Mucosa of rectum (tissue), 2 donors: Measurements from ENCODE around the gene CPE.

Experiments used
- H3K27ac ChIP-seq, 2 donors: one replicate each; pipeline ENCODE4 v1.7.0; 2013; ENCODE audit warnings: inconsistent platforms in 2 of 2, low read depth in 2 of 2, low read length in 2 of 2
- H3K27me3 ChIP-seq, 2 donors: one replicate each; pipeline ENCODE4 v1.7.0; 2013; ENCODE audit warnings: low read length in 2 of 2; ENCODE audit not compliant: control insufficient read depth in 2 of 2, insufficient read depth in 2 of 2
- H3K36me3 ChIP-seq, 2 donors: one replicate each; pipeline ENCODE4 v1.7.0; 2013; ENCODE audit warnings: low read length in 2 of 2; ENCODE audit not compliant: control insufficient read depth in 2 of 2, insufficient read depth in 2 of 2
- H3K4me1 ChIP-seq, 2 donors: one replicate each; pipeline ENCODE4 v1.7.0; 2013; ENCODE audit warnings: low read length in 2 of 2, mild to moderate bottlenecking in 1 of 2; ENCODE audit not compliant: control insufficient read depth in 2 of 2, insufficient read depth in 2 of 2
- H3K4me3 ChIP-seq, 2 donors: one replicate each; pipeline ENCODE4 v1.7.0; 2013; ENCODE audit warnings: low read length in 2 of 2
- H3K9ac ChIP-seq, 2 donors: one replicate each; pipeline ENCODE4 v1.7.0; 2013; ENCODE audit warnings: low read length in 2 of 2, low read depth in 1 of 2, mild to moderate bottlenecking in 1 of 2
- H3K9me3 ChIP-seq, 2 donors: one replicate each; pipeline ENCODE4 v1.7.0; 2013; ENCODE audit warnings: low read length in 2 of 2; ENCODE audit not compliant: control insufficient read depth in 2 of 2
- donor health status: healthy.
- donor health status: Normal muscosa, but diverticular disease.

The CPE gene

DNA sequence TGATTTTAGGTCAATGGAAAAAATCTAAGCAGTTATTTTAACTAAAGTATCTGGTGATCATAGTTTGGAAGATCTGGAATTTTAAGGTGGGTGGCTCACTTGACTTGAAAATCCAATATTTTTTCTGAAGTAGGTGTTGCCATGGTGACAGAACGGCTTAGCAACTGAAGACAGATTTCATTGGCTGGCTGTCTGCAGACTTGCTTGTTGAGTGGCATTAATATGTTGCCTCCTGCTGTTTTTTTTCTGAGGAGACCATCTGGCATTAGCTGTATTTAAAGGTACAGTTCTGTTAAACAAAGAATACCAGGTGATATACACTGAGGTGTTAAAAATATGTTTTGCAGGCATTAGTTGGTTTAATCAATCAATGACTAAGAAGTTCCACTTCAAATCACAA lies 19.8 kb downstream of the CPE start:
- no peaks in the 10 kb centered on the region for H3K4me1 ChIP-seq
- H3K27me3 ChIP-seq: no peaks in the 10 kb centered on the region
- H3K4me3 ChIP-seq: no peak overlapping the region
- H3K9me3 ChIP-seq: no peaks in the 10 kb centered on the region
- H3K36me3 ChIP-seq: no peaks in the 10 kb centered on the region
- no peak overlapping the region for H3K27ac ChIP-seq
- no peak overlapping the region for H3K9ac ChIP-seq

DNA sequence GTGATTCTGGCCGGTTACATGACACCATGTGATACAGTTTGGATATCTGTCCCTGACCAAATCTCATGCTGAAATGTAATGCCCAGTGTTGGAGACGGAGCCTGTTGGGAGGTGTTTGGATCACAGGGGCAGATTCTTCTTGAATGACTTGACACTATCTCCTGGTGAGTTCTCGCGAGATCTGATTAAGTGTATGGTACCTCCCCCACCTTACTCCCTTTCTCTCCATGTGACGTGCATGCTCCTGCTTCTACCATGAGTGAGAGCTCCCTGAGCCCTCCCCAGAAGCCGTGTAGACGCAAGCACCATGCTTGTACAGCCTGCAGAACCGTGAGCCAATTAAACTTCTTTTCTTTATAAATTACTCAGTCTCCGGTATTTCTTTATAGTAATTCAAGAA lies 23.6 kb downstream of the CPE start:
- Histone ChIP-seq H3K27ac (no peak overlapping the region), H3K9me3 (no peaks in the 10 kb centered on the region), H3K27me3 (no peaks in the 10 kb centered on the region), H3K4me1 (no peaks in the 10 kb centered on the region), H3K9ac (no peak overlapping the region), H3K4me3 (no peak overlapping the region), H3K36me3 (no peaks in the 10 kb centered on the region)

DNA sequence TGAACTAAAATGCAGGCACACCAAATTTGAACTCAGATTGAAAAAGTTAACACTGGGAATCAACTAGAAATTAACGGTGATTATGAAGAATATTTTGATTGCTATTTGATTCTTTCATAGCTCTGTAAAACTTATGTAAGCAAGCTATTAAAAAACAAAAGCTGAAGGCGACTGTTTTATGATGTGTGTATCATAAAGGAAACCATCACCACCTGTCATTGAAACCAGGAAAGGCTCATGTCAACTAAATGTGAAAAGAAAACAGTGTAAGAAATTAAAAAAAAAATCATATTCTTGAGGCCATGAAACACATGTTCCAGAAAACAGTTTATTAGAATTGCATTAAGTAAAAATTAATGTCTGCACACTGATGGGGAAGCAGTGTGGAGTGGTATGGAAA lies 24.2 kb downstream of the CPE start:
- Histone ChIP-seq H3K9ac (no peak overlapping the region), H3K27me3 (no peaks in the 10 kb centered on the region), H3K4me3 (no peak overlapping the region), H3K4me1 (no peaks in the 10 kb centered on the region), H3K27ac (no peak overlapping the region), H3K9me3 (no peaks in the 10 kb centered on the region), H3K36me3 (no peaks in the 10 kb centered on the region)

DNA sequence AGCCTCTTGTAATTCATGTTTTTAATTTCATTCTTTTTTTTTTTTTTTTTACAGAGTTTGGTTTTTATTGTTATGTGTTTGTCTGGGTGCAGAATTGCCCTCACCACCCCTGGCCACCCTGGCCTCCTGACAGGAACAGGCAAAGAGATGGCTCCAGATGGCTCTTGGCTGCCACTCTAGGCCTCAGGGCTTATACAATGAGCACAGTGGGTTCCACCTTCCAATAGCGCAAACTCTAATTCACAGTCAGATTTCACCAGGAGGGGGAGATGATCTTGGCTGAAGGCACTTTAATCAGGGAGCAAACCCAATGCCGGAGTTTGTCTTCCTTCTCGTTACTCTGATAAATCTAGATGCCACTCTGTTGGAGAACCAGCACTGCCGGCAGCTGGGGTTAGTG lies 24.8 kb downstream of the CPE start:
- H3K36me3 ChIP-seq: no peaks in the 10 kb centered on the region
- no peak overlapping the region for H3K27ac ChIP-seq
- no peaks in the 10 kb centered on the region for H3K27me3 ChIP-seq
- no peaks in the 10 kb centered on the region for H3K9me3 ChIP-seq
- H3K4me1 ChIP-seq: no peaks in the 10 kb centered on the region
- no peak overlapping the region for H3K4me3 ChIP-seq
- no peak overlapping the region for H3K9ac ChIP-seq

DNA sequence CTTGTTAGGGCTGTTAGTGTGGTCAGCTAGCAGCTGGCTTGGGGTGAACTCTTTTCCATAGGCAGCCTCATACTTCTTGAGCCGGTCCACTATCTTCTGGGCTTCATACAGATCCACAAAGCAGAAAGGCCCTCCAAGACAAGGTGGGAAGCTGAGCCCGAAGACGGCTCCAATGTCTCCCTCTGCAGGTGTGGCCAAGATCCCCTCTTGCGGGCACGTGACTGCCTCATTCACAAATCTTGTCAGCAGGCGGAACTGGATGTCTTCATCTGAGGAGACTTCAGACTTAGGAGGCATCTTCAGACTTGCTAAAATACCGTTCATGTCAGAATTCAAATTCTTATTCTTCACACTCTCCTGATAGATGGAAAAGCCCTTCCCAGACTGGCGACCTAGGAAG lies 25.3 kb downstream of the CPE start:
- Histone ChIP-seq H3K4me1 (no peaks in the 10 kb centered on the region), H3K27me3 (no peaks in the 10 kb centered on the region), H3K9me3 (no peaks in the 10 kb centered on the region), H3K27ac (no peak overlapping the region), H3K36me3 (no peaks in the 10 kb centered on the region), H3K9ac (no peak overlapping the region), H3K4me3 (no peak overlapping the region)

DNA sequence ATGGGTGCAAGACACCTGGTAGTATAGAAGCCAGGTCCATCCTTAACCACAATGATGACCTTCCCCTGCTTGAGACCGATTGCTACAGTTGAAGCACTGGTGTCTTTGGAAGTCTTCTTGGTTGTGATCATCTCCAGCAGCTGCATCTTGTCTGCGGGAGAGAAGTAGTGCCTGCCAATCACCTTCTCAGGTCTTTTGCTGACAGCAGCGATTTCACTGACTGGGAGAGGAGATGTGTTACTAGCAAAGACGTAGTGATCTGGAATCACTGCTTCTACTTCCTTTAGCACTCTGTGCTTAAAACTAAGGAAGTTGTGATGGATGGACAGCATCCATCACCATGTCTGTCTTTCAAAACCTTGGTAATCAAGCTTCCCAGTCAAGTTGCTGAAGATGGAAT lies 25.9 kb downstream of the CPE start:
- H3K4me1 ChIP-seq: no peaks in the 10 kb centered on the region
- H3K9me3 ChIP-seq: no peaks in the 10 kb centered on the region
- H3K4me3 ChIP-seq: no peak overlapping the region
- no peaks in the 10 kb centered on the region for H3K36me3 ChIP-seq
- no peaks in the 10 kb centered on the region for H3K27me3 ChIP-seq
- no peak overlapping the region for H3K27ac ChIP-seq
- H3K9ac ChIP-seq: no peak overlapping the region

DNA sequence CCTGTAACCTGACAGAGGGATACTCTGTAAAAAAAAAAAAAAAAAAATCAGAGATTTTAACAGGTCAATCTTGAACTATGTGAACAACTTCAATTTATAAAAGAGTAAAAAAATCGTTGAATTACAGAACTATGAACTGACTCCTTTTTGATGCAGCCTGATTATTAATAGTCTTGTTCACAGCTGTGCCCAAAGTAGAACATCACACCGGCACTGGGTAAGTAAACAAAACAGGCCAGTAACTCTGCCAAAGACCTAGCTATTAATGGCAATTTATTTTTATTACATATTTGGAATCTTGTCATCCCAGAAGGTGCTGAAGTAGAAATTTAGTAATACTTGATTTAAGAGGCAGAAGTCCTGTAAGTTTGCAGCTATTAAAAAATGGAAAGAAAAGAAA lies 31.4 kb downstream of the CPE start:
- no peaks in the 10 kb centered on the region for H3K36me3 ChIP-seq
- no peaks in the 10 kb centered on the region for H3K9me3 ChIP-seq
- no peaks in the 10 kb centered on the region for H3K27me3 ChIP-seq
- H3K27ac ChIP-seq: no peak overlapping the region
- no peak overlapping the region for H3K4me3 ChIP-seq
- H3K9ac ChIP-seq: no peak overlapping the region
- H3K4me1 ChIP-seq: no peaks in the 10 kb centered on the region

GRCh38 chr4:165415910-165416309 lies 37.1 kb downstream of the CPE start:
- Histone ChIP-seq H3K9ac (no peak overlapping the region), H3K27ac (no peak overlapping the region), H3K4me1 (no peaks in the 10 kb centered on the region), H3K4me3 (no peak overlapping the region), H3K27me3 (no peaks in the 10 kb centered on the region), H3K36me3 (no peaks in the 10 kb centered on the region), H3K9me3 (no peaks in the 10 kb centered on the region)

DNA sequence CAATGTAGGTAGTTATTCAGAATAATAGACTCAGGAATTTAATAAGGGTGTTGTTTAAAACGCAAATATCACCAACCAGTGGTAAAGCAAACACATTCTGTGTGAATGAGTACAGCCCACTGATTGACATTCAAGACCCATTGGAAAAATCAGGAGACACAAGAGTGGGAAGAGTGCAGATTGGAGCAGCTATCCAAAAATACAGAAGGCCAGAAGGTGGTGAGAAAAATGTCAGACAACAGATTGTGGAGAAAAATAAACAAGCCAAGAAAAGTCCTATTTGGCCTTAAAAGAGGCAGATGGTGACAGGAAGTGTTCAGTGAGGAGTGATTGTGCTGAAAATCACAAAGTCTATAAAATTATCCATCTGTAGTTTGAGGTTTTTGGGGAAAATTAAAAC lies 39.3 kb downstream of the CPE start:
- H3K9me3 ChIP-seq: no peaks in the 10 kb centered on the region
- H3K4me3 ChIP-seq: no peak overlapping the region
- H3K27ac ChIP-seq: no peak overlapping the region
- no peaks in the 10 kb centered on the region for H3K4me1 ChIP-seq
- H3K9ac ChIP-seq: no peak overlapping the region
- no peaks in the 10 kb centered on the region for H3K36me3 ChIP-seq
- no peaks in the 10 kb centered on the region for H3K27me3 ChIP-seq

DNA sequence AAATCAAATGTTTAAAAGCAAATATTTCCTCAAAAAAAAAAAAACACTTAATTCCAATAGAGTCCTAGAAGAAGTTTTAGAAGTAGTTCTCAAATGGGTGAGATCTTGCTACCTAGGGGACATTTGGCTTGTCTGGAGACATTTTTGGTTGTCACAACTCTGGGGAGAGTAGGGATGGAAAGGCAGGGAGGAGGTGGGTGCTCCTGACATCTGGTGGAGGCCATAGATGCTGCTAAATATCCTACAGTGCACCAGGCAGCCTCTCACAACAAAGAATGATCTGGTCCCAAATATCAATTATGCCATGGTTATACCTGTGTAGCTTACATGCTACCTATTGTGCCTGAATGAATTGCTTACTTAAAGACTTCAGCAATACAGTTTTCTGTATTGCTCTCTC lies 46.8 kb downstream of the CPE start:
- Histone ChIP-seq H3K4me3 (no peak overlapping the region), H3K9me3 (no peaks in the 10 kb centered on the region), H3K27ac (no peak overlapping the region), H3K4me1 (no peaks in the 10 kb centered on the region), H3K36me3 (no peaks in the 10 kb centered on the region), H3K9ac (no peak overlapping the region), H3K27me3 (no peaks in the 10 kb centered on the region)

GRCh38 chr4:165426331-165426730 lies 47.5 kb downstream of the CPE start:
- H3K27ac ChIP-seq: no peak overlapping the region
- H3K9me3 ChIP-seq: no peaks in the 10 kb centered on the region
- H3K4me1 ChIP-seq: no peaks in the 10 kb centered on the region
- no peak overlapping the region for H3K4me3 ChIP-seq
- H3K9ac ChIP-seq: no peak overlapping the region
- no peaks in the 10 kb centered on the region for H3K27me3 ChIP-seq
- no peaks in the 10 kb centered on the region for H3K36me3 ChIP-seq
